GM04503 (cell line): ENCODE data around the gene C3orf38.
"Not testable (repeated sequence)": the region's sequence is repeated elsewhere in the genome, so short reads cannot be mapped to it uniquely, and the experiment has no call there.

Source experiments
- DNase-seq: peaks from one replicate; pipeline ENCODE4 v3.0.0-alpha.2; 2012; ENCODE audit warnings: low read depth

The C3orf38 gene

GRCh38 chr3:88166419-88166971, 16.7 kb downstream of the C3orf38 start:
- no peak for DNase-seq

- DNase-seq = no peak
These were observed 17.4 kb downstream of the C3orf38 start for GRCh38 chr3:88167173-88167572.

GRCh38 chr3:88167704-88168103, 17.9 kb downstream of the C3orf38 start:
- no peak for DNase-seq

- DNase-seq = no peak
These were observed 18.4 kb downstream of the C3orf38 start for GRCh38 chr3:88168171-88168570.

GRCh38 chr3:88180398-88180999, 30.7 kb downstream of the C3orf38 start:
- no peak for DNase-seq

GRCh38 chr3:88182165-88182918, 32.6 kb downstream of the C3orf38 start:
- DNase-seq = not testable (repeated sequence)

GRCh38 chr3:88188436-88188835, 38.7 kb downstream of the C3orf38 start:
- DNase-seq = no peak

GRCh38 chr3:88189361-88189810, 39.6 kb downstream of the C3orf38 start:
- DNase-seq = no peak

- no peak for DNase-seq
These were observed 42.2 kb downstream of the C3orf38 start for GRCh38 chr3:88191872-88192409.

- DNase-seq = no peak
These were observed 42.9 kb downstream of the C3orf38 start for GRCh38 chr3:88192631-88193030.

- DNase-seq = no peak
These were observed 46.2 kb downstream of the C3orf38 start for GRCh38 chr3:88195951-88196434.

GRCh38 chr3:88198121-88198520, 48.4 kb downstream of the C3orf38 start:
- no peak for DNase-seq

- peak; percentile 10 for DNase-seq
These were observed 53.9 kb downstream of the C3orf38 start for GRCh38 chr3:88203642-88204055.
